ENCODE data around the gene KANSL1.

Gene KANSL1

DNA sequence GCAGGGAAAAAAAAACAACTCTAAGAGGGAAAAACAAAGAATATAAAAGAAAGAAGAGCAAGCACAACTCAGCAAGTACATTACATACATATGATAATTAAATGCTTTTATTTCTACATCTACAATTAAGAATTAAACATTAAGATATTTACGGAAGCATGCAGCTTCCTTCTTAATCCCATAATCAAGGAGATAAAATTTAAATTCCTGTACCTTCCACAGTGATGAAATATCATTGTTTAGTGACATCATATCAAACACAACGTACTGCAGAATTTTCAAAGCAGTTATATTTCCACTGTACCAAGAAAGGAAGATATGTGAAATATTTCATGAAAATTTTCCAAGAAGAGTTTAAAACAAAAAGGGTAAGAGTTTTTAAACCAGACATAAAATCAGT lies 26.0 kb downstream of the KANSL1 start:
- DNase-seq: no peak

- DNase-seq: no peak
These were observed 26.5 kb downstream of the KANSL1 start for GRCh38 chr17:46166692-46167249.

DNA sequence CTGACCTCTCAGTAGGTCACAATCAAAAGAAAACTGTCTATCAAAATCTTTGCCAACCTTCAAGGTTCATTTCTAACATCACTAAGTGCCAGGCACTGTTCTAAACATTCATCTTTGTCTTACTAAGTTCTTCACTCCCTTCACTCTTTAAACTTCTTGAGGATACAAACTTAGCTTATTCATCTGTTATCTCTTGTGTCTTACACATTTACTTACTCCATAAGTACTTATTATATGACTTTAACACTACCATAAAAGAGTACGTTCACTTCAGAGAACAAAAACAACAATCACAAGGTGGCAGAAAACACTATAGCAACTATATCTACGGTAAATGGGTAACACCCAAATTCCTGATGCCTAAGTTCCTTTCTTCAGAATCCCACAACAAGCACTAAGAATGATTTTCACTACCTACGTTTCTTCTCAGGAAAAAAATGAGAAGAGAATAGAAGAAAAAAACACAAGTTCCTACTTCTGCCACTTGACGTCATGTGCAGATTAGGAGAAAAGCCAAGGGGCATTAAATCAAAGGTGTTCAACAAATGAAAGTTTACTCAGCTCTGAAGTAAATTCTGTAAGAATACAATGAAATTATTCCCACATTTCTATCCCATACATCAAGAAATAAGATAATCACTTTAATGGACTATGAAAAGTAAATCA lies 29.2 kb downstream of the KANSL1 start:
- no peak for DNase-seq

GRCh38 chr17:46163316-46163715 lies 29.9 kb downstream of the KANSL1 start:
- DNase-seq: no peak

GRCh38 chr17:46162866-46163265 lies 30.4 kb downstream of the KANSL1 start:
- no peak for DNase-seq

DNA sequence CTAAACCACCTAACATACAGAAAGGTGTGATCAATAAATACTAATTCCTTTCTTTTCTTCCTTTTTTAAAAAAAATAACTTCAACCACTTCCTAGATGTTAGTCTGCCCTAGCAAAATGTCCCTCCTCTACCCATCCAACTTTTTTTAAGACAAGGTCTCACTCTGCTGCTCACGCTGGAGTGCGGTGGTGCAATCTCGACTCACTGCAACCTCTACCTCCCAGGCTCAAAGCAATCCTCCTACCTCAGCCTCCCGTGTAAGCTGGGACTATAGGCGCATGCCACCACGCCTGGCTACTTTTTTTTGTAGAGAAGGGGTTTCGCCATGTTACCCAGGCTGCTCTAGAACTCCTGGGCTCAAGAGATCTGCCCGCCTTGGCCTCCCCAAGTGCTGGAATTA lies 33.1 kb downstream of the KANSL1 start:
- DNase-seq: no peak

DNA sequence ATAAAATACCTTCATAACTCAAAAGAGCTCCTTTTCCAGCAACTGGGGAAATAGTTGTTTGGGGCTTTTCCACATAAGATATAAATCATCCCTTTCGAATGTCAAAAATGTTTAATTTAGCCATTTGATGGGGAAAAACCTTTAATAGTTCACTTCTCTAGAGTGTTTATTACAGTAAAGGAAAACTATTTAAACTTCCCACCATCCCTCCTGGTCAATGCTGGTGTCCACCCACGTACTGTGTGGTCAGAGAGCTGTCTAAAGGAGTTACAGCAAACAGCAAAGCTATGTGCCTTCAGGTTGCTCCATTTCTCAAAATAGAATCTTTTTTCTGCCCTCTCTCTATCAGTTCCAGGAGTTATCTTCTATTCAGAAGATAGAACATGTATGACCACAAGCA lies 33.5 kb downstream of the KANSL1 start:
- DNase-seq: no peak

- no peak for DNase-seq
These were observed 34.6 kb downstream of the KANSL1 start for GRCh38 chr17:46158323-46159296.

- DNase-seq: no peak
These were observed 35.7 kb downstream of the KANSL1 start for GRCh38 chr17:46157443-46158062.

GRCh38 chr17:46154151-46154816 lies 38.9 kb downstream of the KANSL1 start:
- no peak for DNase-seq

DNA sequence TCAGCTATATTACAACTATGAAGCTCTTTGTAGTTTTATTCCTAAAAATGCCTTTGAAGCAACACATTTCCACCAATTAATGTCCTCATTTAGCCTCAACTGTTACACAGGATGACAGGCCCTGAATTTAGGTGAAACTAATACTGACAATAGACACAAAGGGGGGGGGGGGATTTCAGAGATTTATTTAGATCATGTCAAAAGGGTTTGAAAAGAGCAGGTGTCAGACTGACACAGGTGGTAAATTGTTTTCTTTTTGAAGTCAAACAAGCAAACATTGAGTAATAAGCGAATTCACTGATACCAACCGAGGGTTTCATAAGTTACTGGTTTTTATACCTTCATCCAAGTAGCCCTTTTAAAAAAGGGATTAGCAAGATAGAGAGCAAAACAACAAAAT lies 40.8 kb downstream of the KANSL1 start:
- no peak for DNase-seq

- no peak for DNase-seq
These were observed 41.5 kb downstream of the KANSL1 start for GRCh38 chr17:46151762-46152161.

GRCh38 chr17:46150216-46150963 lies 42.8 kb downstream of the KANSL1 start:
- DNase-seq: no peak

DNA sequence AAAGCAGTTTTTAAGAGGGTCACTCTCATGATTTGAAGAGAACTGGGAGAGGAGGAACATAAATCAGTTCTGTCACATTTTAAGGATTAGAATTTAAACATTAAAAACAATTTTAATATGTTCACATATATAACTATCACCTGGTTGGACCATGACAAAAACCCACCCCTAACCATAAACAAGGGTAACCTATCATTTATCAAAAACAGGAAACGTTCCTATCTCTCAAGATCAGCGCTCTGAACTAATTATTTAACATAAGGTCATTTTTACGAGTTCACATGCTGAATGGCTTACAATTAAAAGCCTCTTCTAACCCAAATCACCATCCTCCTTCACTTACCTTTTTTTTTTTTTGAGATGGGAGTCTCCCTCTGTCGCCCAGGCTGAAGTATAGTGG lies 45.0 kb downstream of the KANSL1 start:
- DNase-seq: no peak

GRCh38 chr17:46147296-46147695 lies 45.9 kb downstream of the KANSL1 start:
- DNase-seq: no peak

- DNase-seq: no peak
These were observed 49.0 kb downstream of the KANSL1 start for GRCh38 chr17:46144246-46144645.

DNA sequence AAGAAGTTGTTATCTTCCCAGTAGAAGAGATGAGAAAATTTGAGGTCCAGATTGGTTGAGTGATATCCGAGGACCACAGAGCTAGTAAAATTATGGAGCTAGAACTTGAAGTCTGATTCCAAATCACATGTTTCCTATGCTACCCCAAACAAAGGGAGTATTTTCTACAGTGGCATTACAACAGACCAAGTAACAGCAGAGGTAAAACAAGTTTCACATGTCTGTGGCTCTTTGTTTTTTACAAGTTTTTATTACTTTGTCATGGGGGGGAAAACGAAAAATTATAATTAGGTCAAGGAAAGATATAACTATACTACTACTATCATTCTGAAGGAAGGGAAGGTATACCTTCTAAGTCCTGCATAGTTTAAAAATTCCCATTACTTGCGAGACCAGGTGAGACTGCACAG lies 49.4 kb downstream of the KANSL1 start:
- DNase-seq: no peak

- DNase-seq: no peak
These were observed 51.6 kb downstream of the KANSL1 start for GRCh38 chr17:46141645-46142044.

- no peak for DNase-seq
These were observed 52.5 kb downstream of the KANSL1 start for GRCh38 chr17:46140645-46141197.

DNA sequence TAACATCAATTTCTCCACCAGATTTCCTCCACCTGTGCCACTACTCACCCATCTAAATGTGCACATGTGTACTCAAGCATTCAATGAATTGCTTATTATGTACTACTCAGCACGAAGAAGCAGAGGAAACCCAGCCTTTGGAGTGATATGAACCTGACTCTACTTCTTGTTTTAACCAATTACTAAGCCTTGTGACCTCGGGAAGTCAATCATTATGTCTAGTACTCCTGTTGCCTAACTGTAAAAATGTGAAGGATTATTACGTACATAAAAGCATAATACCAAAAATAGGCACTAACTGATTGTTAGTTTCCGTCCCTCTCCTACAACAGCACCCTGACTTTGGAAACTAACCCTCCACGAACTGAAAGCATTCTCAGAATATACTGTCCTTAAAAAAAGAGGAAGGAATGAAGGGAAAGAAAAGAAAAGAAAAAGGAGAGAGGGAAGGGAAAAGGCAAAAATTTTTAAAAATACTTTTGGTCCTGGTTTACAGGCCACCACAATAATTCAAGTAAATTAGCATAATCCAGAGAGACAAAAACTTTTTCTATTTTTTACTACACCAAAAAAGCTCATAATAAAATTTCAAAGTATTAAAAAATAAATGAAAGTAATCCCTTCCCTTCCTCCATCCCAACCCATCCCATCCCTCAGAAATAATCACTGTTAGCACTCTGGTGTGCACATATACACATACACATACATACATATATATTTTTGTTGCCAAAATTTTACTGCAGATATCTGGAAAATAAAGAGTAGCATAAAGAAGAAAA lies 53.6 kb downstream of the KANSL1 start:
- no peak for DNase-seq

- DNase-seq: no peak
These were observed 54.8 kb downstream of the KANSL1 start for GRCh38 chr17:46138473-46138872.

Data from activated CD8-positive, alpha-beta memory T cell treated with anti-CD3 and anti-CD28 coated beads, Interleukin-2, amount 50 U/mL, for 4 hours (primary cell).